ENCODE measurements around the gene ZXDC. TPM values are rescaled to one million over a fixed set of nuclear protein-coding genes. Genes with fewer than 3 reads are reported as not detected.

Gene ZXDC
- total RNA-seq, 1 donor from 2014 or later, result 74.4 TPM

DNA sequence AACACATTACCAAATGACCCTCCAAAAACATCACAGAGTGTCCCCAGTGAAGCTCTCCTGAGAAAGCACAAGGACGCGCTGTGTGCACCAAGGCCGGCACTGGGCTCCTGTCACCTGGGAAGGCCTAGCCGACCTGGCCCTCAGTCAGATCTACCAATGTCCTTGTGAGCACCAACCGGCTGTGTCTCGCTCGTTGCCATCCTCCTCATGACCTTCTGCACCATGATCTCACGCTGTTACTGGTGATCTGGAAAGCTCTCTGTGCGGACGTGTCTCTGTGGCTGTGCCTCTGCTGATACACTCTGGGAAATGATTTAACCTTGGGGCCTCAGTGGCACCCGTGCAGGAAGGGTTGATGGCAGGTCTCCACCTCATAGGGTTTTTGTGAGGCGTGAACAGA lies 24.2 kb downstream of the ZXDC start:
- intact Hi-C loops (cut with DNase I), result no loop called here
- no peak for TF ChIP-seq CTCF (IDR thresholded peaks at IDR 0.05)
- Histone ChIP-seq H3K9me3 (no peaks in the 10 kb centered on the region), H3K36me3 (peaks cover 40 to 68% of the 10 kb centered on the region in 2 donors), H3K4me1 (no peaks in the 10 kb centered on the region), H3K27ac (no peak overlapping the region), H3K4me3 (no peak overlapping the region), H3K27me3 (no peaks in the 10 kb centered on the region)
- peak in 1 of 2 donors; percentile 56 for DNase-seq (ENCODE audit: low spot score in 2 of 2)

GRCh38 chr3:126450744-126451143 lies 24.9 kb downstream of the ZXDC start:
- intact Hi-C loops (cut with DNase I), result no loop called here

GRCh38 chr3:126450219-126450618 lies 25.5 kb downstream of the ZXDC start:
- Histone ChIP-seq H3K36me3 (peaks cover 32 to 62% of the 10 kb centered on the region in 2 donors), H3K4me3 (no peak overlapping the region), H3K4me1 (no peaks in the 10 kb centered on the region), H3K27ac (no peak overlapping the region), H3K9me3 (no peaks in the 10 kb centered on the region), H3K27me3 (no peaks in the 10 kb centered on the region)
- intact Hi-C loops (cut with DNase I), result no loop called here
- DNase-seq (ENCODE audit: low spot score in 2 of 2), result peak in 1 of 2 donors; percentile 42
- no peak for TF ChIP-seq CTCF (IDR thresholded peaks at IDR 0.05)

More at GRCh38 chr3:126450744-126451143, 24.9 kb downstream of the ZXDC start:
- Histone ChIP-seq H3K4me1 (no peaks in the 10 kb centered on the region), H3K9me3 (no peaks in the 10 kb centered on the region), H3K27ac (no peak overlapping the region), H3K36me3 (peaks cover 32 to 62% of the 10 kb centered on the region in 2 donors), H3K27me3 (no peaks in the 10 kb centered on the region), H3K4me3 (no peak overlapping the region)
- TF ChIP-seq CTCF (IDR thresholded peaks at IDR 0.05), result no peak
- DNase-seq (ENCODE audit: low spot score in 2 of 2), result peak in 1 of 2 donors; percentile 47

DNA sequence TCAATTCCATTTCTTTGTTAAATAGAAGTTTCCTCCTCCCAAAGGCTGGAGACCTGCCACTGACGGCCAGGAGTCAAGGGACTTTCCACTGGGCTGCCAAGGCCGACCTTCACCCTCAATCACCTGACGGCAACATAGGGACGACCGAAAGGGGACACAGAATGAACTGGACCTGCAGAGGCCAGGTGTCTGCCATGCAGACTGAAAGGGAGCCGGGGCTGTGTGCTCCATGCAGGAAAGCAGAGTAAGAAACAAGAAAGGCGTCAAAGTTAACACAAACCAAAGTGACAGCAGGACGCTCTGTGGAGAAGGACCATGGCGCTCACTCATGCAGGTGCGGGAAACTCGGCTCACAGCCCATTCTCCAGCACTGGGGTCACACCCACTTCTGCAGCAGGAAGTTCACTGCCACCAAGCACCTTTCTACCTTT lies 26.1 kb downstream of the ZXDC start:
- no peak for DNase-seq (ENCODE audit: low spot score in 2 of 2)
- Histone ChIP-seq H3K27me3 (no peaks in the 10 kb centered on the region), H3K4me1 (no peaks in the 10 kb centered on the region), H3K27ac (no peak overlapping the region), H3K36me3 (peaks cover 32 to 62% of the 10 kb centered on the region in 2 donors), H3K4me3 (no peak overlapping the region), H3K9me3 (no peaks in the 10 kb centered on the region)
- intact Hi-C loops (cut with DNase I), result no loop called here
- TF ChIP-seq CTCF (IDR thresholded peaks at IDR 0.05), result no peak

DNA sequence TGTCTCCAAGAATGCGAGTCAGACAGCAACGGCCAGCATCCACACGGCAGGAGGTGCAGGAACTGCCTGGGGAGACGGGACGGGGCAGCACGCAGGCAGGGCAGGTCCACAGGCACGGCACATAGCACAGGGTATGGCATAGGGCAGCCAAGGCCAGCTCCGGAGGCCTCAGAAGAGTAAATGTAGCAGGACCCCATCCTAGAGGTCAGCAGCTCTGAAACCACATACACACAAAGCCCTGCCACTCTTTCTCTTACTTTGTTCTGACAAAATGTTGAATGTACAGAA lies 26.9 kb downstream of the ZXDC start:
- no peak overlapping the region for H3K4me3 ChIP-seq
- no peaks in the 10 kb centered on the region for H3K27me3 ChIP-seq
- TF ChIP-seq CTCF (IDR thresholded peaks at IDR 0.05), result no peak
- peaks cover 32 to 55% of the 10 kb centered on the region in 2 donors for H3K36me3 ChIP-seq
- H3K4me1 ChIP-seq, result no peaks in the 10 kb centered on the region
- DNase-seq (ENCODE audit: low spot score in 2 of 2), result peak in 1 of 2 donors; percentile 49
- no peaks in the 10 kb centered on the region for H3K9me3 ChIP-seq
- H3K27ac ChIP-seq, result no peak overlapping the region
- intact Hi-C loops (cut with DNase I), result no loop called here

All from ascending aorta (tissue), 2 donors.